ENCODE data around the gene ST8SIA1.

ST8SIA1 gene

DNA sequence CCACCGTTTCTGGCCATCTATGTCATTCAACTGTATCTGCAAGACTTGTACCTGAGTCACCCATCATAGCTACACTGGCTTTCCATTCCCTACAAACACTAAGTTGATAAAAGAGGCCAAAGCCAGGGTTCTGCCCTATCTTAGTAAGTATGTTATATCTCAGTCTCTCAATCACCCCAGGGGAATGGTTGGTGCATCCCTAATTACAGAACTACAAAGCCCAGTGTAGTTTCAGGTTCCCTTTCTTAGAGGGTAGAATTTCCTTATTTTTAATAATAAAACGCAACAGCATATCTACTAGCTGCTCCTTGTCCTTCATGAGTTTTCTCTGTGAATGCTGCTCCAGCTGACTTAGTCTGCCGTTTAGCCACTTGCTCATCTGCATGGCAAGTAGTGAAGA lies 57.6 kb downstream of the ST8SIA1 start:
- no peak for DNase-seq

DNA sequence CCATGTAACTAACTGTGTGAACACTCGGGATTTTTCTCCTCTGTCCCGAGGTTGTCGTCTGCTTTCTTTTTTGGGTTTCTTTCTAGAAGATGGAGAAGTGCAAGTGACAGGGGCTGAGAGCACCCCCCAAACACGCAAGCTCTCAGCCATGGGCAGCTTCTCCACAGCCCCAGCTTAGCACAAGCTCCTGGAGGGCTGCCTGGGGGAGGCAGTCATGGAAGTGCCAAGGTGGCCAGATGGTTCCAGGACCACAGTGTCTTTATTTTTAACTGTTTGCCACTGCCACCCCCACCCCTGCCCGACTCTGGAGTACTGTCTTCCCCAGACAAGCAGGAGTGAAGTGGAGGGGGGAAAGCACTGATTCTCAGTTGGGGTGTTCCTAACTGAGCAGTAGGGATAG lies 58.2 kb downstream of the ST8SIA1 start:
- DNase-seq, result no peak

DNA sequence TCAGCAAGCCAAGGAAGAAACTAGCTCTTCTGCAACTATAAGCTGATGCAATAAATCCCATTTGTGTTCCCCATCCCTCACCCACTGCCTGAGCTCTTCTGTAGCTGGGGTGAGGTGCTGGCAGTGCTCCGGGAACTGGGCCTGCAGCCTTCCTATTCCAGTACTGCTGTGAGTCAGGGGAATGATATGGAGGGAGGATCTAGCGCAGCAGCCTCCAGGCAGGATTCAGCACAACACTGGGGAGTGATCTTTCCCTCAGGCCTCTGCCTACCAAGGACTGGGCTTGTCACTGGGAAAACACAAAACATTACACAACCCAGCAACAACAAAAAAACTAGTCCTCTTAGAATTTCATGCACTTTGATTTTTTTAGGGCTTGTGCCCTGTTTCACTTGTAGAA lies 58.7 kb downstream of the ST8SIA1 start:
- DNase-seq, result no peak

DNA sequence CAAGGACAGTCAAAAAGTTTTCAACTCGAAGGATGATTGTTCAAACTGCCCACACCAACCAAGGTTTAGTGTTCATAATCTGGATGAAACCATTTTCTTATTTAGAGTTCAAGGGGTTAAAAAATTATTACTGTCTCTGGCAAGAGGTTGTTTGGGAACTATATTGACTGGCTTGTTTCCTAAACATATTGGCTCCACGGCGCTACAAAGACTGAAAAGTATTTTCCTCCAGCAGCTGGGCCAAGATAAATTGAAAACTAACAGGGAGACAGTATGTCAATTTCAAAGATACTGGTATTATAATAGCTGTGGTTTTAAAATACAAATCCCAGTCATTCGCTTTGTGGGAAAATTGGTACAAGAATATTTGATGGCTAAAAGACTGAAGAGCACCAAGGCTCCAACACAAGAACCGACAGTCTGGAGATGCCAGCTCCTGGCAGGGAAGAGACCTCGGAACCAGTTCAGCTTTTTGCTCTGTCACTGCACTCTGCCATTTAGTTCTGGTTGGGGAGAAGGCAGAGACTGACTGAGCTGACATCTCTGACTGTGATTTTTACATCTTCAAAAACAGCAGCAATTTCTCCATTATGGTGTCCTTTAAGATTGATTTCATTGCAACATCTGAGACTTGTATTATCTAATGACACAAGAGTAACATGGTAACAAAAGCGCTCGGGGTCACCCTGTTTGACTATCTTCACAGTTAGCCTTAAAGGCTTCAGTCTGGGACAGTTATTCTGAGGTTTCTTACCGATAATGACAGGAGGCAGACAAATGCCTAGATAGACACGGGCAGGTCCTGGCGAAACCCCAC lies 62.0 kb downstream of the ST8SIA1 start:
- no peak for DNase-seq

DNA sequence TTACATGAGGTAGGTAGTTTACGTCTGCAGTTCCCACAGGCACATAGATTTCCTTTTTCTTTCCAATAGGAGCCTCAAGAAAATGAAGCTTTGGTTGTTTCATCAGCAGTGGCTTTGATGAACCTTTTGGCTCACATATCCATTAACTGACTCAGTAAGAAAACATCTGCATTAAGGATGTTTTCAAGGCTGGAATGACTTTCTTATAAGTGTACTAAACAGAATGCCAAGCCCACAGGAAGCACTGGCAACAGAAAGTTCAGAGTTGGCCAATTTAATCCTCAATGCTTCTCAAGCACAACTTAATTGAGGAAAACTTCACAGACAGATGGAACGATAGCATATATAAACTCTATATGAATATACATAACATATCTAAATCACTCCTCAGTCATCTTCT lies 63.5 kb downstream of the ST8SIA1 start:
- DNase-seq, result no peak

DNA sequence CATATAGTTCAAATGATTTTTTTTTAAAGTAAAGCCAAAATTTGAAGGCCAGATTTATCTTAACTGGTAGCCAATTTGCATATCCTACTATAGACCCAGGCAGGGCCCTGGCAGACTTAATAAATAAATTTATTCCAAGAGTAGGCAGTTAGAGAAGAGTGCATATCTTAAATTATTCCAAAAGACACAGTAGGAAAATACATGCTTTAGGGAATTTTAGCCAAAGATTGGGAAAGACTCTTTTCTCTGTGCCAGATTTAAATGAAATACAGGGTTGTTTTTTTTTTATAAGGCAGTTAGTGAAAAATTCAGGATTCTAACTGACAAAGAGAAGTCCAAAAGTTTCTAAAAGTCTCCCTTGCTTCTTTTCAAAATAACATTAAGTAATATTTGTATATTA lies 65.5 kb downstream of the ST8SIA1 start:
- DNase-seq, result no peak

DNA sequence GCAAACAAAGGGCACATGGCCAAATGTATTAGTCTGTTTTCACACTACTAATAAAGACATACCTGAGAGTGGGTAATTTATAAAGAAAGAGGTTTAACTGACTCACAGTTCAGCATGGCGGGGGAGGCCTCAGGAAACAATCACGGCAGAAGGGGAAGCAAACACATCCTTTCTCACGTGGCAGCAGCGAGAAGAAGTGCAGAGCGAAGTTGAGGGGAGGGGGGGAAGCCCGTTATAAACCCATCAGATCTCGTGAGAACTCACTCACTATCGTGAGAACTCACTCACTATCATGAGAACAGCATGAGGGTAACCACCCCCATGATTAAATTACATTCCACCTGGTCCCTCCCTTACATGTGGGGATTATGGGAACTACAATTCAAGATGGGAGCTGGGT lies 66.1 kb downstream of the ST8SIA1 start:
- DNase-seq, result no peak

DNA sequence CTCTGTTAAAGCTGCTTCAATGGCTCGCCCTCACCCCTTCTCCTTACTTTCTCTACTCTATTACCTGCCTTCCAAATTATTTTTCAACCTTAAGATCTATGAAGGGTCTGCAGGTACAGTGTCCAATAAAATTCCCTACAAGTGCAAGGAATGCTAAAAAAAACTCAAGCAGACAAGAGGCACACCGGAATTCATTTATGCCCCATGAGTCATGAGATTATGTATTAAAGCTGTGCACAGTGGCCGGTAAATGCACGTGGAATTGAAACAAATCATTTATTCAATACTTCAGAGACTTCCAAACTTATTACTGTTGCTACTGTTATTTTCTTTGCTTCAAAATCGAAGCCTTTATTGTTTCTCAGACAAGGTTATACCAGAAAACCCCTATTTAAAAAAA lies 68.4 kb downstream of the ST8SIA1 start:
- DNase-seq, result no peak

DNA sequence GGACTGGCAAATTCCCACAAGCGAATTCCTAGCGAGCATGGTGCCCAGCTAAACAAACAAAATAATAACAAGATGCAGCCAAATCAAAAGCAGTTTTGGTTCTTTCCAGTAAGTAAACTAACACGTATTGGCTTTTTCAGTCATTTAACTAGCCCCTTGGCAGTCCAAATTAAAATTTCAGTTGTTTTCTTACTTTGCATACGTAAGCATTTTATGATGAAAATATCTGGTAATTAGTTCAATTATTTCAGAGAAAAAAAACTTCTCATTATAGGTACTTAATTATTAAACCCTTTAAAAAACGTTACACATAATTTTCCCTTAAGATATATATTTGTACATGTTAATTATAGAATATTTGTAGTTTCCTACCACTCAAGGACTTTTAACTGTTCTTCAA lies 70.1 kb downstream of the ST8SIA1 start:
- DNase-seq, result no peak

DNA sequence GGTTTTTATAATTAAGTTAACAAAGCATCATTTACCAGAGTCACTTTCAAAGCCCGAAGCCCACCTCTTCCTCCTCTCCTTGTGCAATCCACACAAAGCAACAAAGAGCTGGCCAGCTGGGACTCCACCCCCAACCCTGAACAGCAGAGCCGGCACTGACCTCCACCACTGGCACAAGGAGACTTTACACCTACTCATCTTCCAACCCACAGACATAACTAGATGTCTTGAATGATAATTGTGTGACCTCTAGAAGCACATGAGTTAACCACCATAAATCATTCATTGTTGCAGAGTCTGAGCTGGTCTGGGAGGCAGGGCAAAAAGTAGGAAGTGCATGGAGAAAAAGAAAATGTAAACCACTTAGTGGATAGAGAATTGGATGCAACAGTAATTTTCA lies 72.2 kb downstream of the ST8SIA1 start:
- DNase-seq, result no peak

DNA sequence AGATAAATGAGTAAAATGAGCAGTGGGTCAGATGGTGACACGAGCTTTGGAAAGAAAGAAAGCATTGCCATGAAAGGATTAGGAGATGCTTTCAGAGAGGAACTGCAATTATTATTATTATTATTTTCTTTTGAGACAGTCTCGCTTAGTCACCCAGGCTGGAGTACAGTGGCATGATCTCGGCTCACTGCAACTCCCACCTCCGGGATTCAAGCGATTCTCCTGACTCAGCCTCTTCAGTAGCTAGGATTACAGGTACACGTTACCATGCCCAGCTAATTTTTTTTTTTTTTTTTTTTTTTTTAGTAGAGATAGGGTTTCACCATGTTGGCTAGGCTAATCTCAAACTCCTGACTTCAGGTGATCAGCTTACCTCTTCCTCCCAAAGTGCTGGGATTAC lies 77.4 kb downstream of the ST8SIA1 start:
- no peak for DNase-seq

DNA sequence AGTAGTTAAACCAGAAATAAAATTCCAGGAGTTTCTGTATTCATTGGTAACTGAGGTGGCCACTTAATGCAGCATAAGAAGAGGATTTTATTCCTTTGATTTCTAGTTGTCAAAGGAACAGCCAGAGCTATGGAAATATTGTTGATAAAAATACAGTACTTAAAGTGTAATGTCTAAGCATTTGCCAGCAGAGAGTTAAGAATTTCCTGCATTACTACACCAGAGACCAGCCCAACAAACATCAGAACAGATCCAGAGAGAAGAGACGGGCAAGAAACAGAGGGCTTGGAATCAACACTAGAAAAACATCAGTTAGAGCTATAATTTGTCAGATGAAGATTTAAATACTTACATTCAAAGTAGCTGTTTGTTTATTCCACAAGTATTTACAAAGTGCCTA lies 77.9 kb downstream of the ST8SIA1 start:
- DNase-seq, result no peak

DNA sequence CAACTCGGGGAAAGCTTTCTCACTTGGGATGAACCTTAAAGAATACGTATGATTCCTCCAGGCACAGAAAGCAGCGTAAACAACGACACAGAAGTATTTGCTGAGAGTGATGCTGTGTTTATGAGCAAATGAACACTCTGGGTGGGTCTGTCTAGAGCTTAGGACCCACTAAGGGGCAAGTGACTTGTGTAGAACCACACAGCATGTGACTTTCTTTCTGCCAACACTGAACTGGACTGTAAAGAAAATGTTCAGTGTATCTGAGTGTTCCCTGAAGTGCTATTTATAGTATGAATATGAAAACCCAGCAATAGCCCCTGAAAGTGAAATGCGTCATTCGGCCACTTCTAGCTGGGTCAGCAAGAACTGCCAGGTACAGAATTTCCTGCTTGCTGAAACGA lies 78.5 kb downstream of the ST8SIA1 start:
- no peak for DNase-seq

DNA sequence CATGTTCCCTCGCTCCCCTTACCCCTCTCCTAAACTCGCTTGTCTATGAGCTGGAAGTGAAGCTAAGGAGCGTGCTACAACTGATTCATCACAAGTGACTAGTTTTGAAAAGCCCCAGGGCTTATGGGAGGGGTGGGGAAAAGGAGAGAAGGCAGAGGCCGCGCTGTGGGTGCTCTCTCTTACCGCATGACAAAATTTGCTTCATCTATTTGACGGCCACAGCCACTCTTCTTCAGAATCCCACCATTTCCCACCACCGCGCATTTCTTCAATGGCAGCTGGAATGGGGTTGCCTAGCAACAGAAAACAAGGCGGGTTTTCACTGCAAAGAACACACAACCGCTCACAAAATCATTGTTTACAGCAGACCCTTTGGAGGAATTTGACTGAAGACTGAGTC lies 79.4 kb downstream of the ST8SIA1 start:
- no peak for DNase-seq

DNA sequence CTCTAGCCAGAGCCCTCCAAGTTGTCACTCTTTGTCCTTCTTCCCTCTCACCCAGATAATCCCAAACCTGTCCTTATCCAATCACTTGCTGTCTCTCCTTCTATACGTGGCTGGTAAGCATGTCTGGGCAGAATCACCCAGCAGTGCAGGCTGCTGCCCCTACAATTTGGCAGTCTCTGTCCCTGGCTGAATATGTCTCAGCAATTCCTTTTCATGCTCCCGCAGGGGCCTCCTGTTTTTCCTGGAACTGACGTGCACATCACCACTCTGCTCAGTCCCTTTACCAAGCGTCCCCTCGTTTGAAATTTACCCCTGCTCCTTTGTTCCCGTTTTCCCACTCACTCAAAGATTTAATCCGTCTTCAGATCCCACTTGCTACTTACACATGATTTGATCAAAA lies 80.0 kb downstream of the ST8SIA1 start:
- DNase-seq, result no peak

DNA sequence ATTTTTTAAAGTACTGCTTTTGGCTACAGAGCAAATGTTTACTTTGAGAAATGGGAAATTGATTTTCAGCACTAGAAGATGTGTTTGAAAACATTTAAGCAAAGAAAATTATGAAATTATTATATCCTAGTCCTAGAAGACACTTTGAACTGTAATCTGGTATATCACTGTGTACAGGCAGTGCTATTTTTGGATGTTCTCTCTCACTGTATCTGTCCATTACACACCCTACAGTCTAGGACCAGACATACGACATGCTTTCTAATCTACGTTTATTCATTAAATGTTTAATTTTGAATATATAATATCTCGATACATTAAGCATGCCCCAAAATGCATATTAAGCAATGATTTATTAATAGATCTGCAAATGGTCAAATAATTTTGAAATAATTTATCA lies 82.5 kb downstream of the ST8SIA1 start:
- no peak for DNase-seq

DNA sequence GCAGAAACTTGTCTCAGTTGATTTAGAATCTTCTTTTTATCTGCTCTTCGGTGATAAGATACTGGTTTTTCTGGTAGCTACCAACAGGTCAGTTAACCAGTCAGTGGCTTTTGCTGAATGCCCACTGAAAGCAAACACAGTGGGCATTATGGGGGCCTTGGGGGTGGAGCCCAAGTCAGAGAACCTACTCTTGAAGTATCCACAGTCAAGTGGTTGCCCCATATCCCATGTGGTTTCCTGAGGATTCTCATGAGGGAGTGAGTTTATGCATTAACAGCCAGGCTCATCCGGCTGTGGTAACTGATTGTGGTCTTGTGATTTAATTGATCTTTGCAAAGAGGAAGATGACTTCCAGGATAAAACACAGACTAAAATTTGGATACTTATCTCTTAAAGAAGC lies 83.7 kb downstream of the ST8SIA1 start:
- no peak for DNase-seq

DNA sequence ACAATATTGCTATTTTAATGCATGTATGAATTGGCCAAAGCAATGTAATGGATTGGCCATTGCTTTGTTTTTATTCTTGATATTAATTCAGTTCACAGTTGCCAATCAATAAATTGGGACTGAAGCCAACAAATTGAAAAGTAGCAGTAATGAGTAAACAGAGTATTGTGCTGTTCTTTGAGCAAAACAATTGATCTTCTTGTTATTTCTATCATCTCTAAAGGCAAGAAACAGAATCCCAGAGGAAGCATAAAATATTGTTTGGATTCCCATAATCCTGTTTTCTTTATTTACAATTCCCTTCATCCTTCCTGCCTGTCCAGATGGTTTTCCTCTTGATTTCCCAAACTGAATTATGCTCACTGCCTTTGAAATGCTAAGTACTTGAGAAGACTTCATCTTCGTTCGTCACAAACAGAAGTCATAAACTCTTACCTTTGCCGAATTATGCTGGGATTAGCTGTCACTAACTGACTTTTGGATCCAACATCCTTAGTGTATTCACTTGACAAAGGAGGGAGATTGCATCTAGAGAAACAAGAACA lies 85.9 kb downstream of the ST8SIA1 start:
- DNase-seq, result no peak

DNA sequence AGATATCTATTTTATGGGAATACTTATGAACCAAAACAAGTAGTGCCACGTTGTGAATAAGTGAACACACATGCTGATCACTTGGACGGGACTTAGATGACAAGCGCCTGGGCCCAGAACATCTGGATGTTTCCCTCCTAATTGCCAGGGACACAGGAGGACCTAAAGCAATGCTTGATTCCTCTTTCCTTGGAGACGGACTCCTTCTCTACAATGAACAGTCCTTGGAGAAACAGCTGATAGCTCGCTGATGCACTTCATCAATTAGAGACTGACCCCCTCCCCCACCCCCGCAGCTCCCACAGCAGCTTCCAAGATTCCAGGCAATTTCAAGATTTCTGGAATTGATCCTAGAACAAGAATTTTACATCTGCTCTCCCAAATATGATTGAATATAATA lies 86.4 kb downstream of the ST8SIA1 start:
- DNase-seq, result no peak

DNA sequence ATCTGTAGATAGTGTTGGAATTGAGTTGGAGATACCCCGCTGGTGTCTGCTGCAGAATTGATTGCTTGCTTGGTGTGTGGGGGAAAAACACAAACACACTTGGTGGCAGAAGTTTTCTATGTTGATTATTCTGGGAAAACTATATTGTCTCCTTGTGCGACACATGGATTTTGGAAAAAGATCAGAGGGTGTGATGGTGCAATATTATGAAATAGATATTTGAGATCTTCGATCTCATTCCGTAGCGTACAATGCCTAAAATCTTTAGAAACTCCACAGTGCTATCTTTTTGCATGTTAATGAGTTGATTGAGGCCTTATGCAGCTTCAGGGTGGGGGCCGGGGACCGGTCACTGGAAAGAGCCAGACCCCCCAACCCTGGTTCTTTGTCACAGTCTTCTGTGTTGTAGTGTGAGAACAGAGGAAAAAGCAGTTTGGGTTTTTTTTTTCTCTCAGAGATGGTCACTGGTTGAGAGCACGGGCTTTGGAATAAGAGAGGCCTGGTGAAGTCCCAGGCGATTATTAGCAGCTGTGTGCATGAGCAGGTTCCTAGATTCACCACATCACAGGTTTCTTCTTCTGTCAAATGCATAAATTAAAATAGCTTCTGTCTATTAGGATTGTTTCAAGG lies 88.2 kb downstream of the ST8SIA1 start:
- DNase-seq, result no peak

DNA sequence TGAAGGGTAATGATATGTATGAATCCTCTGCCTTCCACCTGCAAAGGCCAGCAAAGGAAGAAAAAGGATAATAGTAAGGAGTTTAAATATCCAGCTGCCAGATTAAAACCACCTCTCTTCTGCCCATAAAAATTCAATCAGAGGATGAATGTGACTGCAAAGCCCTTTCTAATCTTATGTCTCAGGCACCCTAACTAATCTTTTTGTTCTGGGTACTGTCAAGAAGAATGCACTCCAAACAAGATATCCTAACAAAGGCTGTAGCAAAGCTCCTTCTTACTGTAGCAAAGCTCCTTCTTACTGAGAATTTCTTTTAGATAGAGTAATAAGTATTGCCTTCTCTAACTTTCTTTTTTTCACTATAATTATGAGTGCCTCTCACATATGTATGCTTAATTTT lies 91.8 kb downstream of the ST8SIA1 start:
- DNase-seq, result no peak

DNA sequence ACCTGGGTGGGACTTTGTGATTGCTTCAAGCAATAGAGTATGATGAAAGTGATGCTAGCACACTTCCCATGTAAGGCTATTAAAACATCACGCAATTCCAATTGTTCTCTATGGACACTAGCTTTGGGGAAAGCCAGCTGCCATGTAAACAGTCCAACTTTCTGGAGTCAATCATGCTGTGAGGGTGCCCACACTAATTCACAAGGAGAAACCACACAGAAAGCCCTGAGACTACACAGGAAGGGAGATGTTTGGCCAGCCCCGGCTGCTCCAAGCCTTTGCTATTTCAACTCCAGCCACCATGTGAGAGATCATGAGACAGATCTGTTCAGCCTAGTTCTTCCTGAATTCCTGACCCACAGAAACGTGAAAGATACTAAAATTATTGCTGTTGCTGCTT lies 96.3 kb downstream of the ST8SIA1 start:
- DNase-seq, result no peak

DNA sequence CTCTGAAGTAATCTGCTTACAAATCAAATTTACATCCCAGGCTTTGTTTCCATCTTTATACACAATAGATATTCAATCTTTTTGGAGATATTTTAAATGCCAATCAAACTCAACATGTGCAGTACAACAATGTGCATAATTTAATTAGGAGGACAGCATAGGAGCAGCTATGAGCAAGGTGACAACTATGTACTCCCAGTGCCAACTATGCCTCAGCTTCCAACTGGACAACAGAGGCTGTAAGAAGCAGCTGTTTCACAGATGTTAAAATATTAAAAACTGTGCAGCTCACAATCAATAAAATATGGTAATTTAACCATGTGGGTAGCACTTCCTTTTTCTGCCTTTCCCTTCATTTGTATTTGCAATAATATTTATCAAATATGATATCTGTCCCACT lies 99.9 kb downstream of the ST8SIA1 start:
- no peak for DNase-seq

DNA sequence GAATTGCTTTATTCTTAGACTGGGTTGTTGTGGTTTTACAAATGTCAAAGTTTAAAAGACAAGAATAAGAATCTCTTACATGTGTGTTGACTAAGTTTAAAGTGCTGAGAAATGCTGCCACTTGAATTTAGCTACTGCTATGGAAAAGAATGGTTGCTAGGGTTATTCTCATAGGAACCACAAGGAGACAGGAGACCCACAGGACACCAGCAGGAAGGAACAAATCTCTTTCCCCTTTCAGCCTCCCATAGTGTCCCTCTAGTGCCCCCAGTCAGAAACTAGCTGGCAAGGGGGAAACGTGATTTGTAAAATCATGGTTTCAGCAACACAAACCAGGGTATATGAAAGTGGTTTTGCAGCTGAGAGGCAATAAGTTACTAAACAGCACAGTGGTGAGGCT lies 102.7 kb downstream of the ST8SIA1 start:
- DNase-seq, result no peak

DNA sequence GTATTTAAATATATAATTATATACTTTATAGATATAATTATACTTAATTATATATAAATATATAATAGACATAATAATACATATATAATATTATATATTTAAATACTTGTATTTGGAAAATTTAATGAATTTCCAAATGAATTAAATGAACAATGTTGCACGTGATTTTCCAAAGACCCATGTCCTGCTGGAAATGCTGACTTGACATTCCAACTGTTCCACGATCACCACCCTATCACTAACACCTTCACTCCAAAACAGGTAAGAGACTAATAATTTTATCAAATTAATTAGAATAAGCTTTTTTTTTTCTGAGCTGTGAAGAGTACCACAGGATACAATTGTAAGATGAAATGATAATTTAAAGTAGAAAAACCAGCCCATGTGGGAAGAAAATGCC lies 103.4 kb downstream of the ST8SIA1 start:
- DNase-seq, result no peak
